ENCODE results near the gene BRSK2. TPM values are rescaled to one million over a fixed set of nuclear protein-coding genes. Genes with fewer than 3 reads are reported as not detected.
"Not testable (repeated sequence)": the region's sequence is repeated elsewhere in the genome, so short reads cannot be mapped to it uniquely, and the experiment has no call there.

Gene BRSK2
- total RNA-seq, 2 experiments from 2014 or later: 0.96 to 1.2 TPM

GRCh38 chr11:1358286-1358685 is 31.4 kb upstream of the BRSK2 start:
- intact Hi-C loops (cut with DNase I, micrococcal nuclease): no loop called here
- peaks cover 15% of the 10 kb centered on the region for H3K27me3 Mint-ChIP-seq
- H3K9me3 Mint-ChIP-seq (ENCODE audit: low read depth): no peaks in the 10 kb centered on the region
- ChIA-PET POLR2A (no interaction called here), CTCF (no interaction called here)
- no peaks in the 10 kb centered on the region for H3K36me3 Mint-ChIP-seq (ENCODE audit: low read depth)
- no peak overlapping the region for H3K4me3 Mint-ChIP-seq
- DNase-seq (no peak), ATAC-seq (no peak)
- no peak overlapping the region for H3K27ac Mint-ChIP-seq
- no peaks in the 10 kb centered on the region for H3K4me1 Mint-ChIP-seq

GRCh38 chr11:1358931-1359330 is 30.8 kb upstream of the BRSK2 start:
- ATAC-seq; intact Hi-C loops (cut with DNase I, micrococcal nuclease): not testable (repeated sequence)
- peaks cover 15% of the 10 kb centered on the region for H3K27me3 Mint-ChIP-seq

DNA sequence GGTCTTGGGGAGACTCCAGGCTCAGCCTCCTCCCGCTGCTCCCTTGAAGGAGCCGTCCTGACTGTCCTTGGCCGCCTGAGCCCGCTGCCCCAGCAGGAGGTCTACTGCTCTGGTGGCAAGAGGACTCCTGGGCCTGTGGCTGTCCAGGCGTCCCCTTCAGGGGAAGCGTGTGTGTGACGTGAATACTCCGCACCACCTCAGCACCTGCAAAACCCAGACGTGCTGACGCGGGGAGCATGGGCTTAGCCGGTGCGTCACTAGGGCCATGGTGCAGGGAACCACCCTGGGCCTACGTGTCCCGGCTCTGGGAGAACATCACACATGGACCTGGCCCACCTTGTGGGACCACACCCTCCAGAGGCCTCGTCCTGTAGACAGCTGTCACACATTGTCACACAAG is 30.2 kb upstream of the BRSK2 start:
- ChIA-PET POLR2A (no interaction called here), CTCF (no interaction called here)
- intact Hi-C loops (cut with DNase I, micrococcal nuclease): no loop called here
- no peaks in the 10 kb centered on the region for H3K4me1 Mint-ChIP-seq
- H3K27ac Mint-ChIP-seq: no peak overlapping the region
- H3K36me3 Mint-ChIP-seq (ENCODE audit: low read depth): no peaks in the 10 kb centered on the region
- H3K9me3 Mint-ChIP-seq (ENCODE audit: low read depth): no peaks in the 10 kb centered on the region
- DNase-seq (no peak), ATAC-seq (no peak)
- no peak overlapping the region for H3K4me3 Mint-ChIP-seq
- peaks cover 15% of the 10 kb centered on the region for H3K27me3 Mint-ChIP-seq

More at GRCh38 chr11:1358931-1359330, 30.8 kb upstream of the BRSK2 start:
- POLR2A ChIA-PET; H3K4me1 Mint-ChIP-seq; H3K4me3 Mint-ChIP-seq; CTCF ChIA-PET; H3K9me3 Mint-ChIP-seq (ENCODE audit: low read depth); H3K36me3 Mint-ChIP-seq (ENCODE audit: low read depth); DNase-seq; H3K27ac Mint-ChIP-seq: not testable (repeated sequence)

GRCh38 chr11:1360181-1360834 is 29.4 kb upstream of the BRSK2 start:
- ChIA-PET POLR2A (no interaction called here), CTCF (no interaction called here)
- H3K27ac Mint-ChIP-seq: no peak overlapping the region
- intact Hi-C loops (cut with DNase I, micrococcal nuclease): no loop called here
- no peaks in the 10 kb centered on the region for H3K9me3 Mint-ChIP-seq (ENCODE audit: low read depth)
- H3K4me3 Mint-ChIP-seq: no peak overlapping the region
- H3K27me3 Mint-ChIP-seq: peaks cover 16% of the 10 kb centered on the region
- no peaks in the 10 kb centered on the region for H3K4me1 Mint-ChIP-seq
- DNase-seq (no peak), ATAC-seq (no peak)
- H3K36me3 Mint-ChIP-seq (ENCODE audit: low read depth): no peaks in the 10 kb centered on the region

DNA sequence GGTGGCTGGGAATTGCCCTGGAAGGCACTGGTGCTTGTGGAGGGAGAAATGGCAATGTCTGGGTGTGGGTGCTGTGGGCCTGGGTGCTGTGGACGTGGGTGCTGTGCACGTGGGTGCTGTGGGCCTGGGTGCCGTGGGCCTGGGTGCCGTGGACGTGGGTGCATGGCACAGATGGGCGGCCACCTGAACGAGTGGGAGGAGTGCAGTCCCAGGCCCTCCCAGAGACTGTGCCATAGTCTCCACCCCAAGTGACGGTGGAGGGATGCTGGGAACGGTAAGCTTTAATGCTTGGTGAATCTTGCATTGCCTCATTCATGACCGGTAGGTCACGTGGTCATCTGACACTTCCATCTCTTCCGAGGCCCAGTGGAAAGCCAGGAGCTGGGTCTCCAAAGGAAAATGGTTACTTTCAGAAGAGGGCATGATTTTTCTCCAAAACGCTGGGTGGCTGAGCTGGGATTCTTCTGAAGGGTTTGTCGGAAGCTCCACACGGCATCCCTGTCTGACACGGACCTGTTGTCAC is 28.8 kb upstream of the BRSK2 start:
- no peak overlapping the region for H3K27ac Mint-ChIP-seq
- H3K9me3 Mint-ChIP-seq (ENCODE audit: low read depth): no peaks in the 10 kb centered on the region
- no peak overlapping the region for H3K4me3 Mint-ChIP-seq
- no peak for DNase-seq
- H3K4me1 Mint-ChIP-seq: no peaks in the 10 kb centered on the region
- peaks cover 18% of the 10 kb centered on the region for H3K27me3 Mint-ChIP-seq
- no peak for ATAC-seq
- intact Hi-C loops (cut with DNase I, micrococcal nuclease): no loop called here
- ChIA-PET POLR2A (no interaction called here), CTCF (no interaction called here)
- H3K36me3 Mint-ChIP-seq (ENCODE audit: low read depth): no peaks in the 10 kb centered on the region

- DNase-seq: no peak
- CTCF ChIA-PET: no interaction called here
- Mint-ChIP-seq H3K27me3 (peaks cover 12% of the 10 kb centered on the region), H3K4me3 (no peak overlapping the region), H3K36me3 (ENCODE audit: low read depth) (no peaks in the 10 kb centered on the region), H3K4me1 (no peaks in the 10 kb centered on the region), H3K9me3 (ENCODE audit: low read depth) (peaks cover 4% of the 10 kb centered on the region), H3K27ac (no peak overlapping the region)
- POLR2A ChIA-PET: no interaction called here
- ATAC-seq: no peak
- intact Hi-C loops (cut with DNase I, micrococcal nuclease): no loop called here
Observed at GRCh38 chr11:1361882-1362281, 27.9 kb upstream of the BRSK2 start.

DNA sequence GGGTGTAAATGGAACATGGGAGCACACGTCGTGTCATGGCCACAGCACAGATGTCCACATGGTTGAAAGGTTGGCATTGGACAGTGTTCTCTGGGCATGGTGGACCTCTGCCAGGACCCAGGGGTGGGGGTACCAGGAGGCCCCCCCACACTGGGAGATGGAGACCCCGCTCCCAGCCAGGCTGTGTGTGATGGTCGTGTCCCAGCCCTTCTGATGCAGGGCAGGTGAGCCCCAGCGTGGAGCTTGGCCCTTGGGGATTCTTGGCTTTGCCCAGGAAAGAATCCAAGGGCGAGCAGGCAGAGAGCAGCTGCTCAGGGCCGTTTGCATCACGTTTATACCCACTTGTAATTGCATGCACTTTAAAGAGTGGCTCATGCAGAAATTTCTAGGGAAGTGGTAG is 22.0 kb upstream of the BRSK2 start:
- peaks cover 9% of the 10 kb centered on the region for H3K27me3 Mint-ChIP-seq
- DNase-seq (no peak), ATAC-seq (no peak)
- no peak overlapping the region for H3K27ac Mint-ChIP-seq
- ChIA-PET CTCF (interaction anchor here (0.6 kb wide), 1 partner anchor 268 kb away, joined by 3 read pairs; no protein-coding TSS in a partner anchor), POLR2A (no interaction called here)
- peaks cover 5% of the 10 kb centered on the region for H3K9me3 Mint-ChIP-seq (ENCODE audit: low read depth)
- no peaks in the 10 kb centered on the region for H3K36me3 Mint-ChIP-seq (ENCODE audit: low read depth)
- intact Hi-C loops (cut with DNase I, micrococcal nuclease): no loop called here
- no peak overlapping the region for H3K4me3 Mint-ChIP-seq
- H3K4me1 Mint-ChIP-seq: no peaks in the 10 kb centered on the region

- ChIA-PET POLR2A (no interaction called here), CTCF (no interaction called here)
- peaks cover 9% of the 10 kb centered on the region for H3K27me3 Mint-ChIP-seq
- intact Hi-C loops (cut with DNase I, micrococcal nuclease): no loop called here
- no peaks in the 10 kb centered on the region for H3K36me3 Mint-ChIP-seq (ENCODE audit: low read depth)
- no peaks in the 10 kb centered on the region for H3K4me1 Mint-ChIP-seq
- no peak for ATAC-seq
- H3K27ac Mint-ChIP-seq: no peak overlapping the region
- H3K4me3 Mint-ChIP-seq: no peak overlapping the region
- H3K9me3 Mint-ChIP-seq (ENCODE audit: low read depth): peaks cover 5% of the 10 kb centered on the region
- DNase-seq: no peak
Observed at GRCh38 chr11:1368216-1368615, 21.5 kb upstream of the BRSK2 start.

DNA sequence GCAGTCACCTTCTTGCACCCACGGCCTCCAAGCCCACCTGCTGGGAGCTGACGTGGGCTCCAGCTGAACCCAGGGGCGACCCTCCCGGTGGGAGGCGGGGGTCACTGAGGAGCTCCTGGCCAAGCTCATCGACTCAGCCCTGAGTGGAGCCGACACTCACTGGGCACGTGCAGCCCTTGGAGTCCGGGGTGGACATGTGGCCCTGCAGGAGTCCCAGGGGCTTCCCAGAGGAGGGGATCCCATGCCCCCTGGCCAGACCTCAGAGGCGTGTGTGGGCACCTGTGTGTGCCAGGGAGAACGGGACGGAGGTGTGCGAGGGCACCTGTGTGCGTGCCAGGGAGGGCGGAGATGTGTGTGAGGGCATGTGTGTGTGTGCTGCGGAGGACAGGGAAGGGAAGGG is 20.8 kb upstream of the BRSK2 start:
- no peaks in the 10 kb centered on the region for H3K4me1 Mint-ChIP-seq
- CTCF ChIA-PET: no interaction called here
- DNase-seq: no peak
- intact Hi-C loops (cut with DNase I, micrococcal nuclease): no loop called here
- POLR2A ChIA-PET: no interaction called here
- peaks cover 5% of the 10 kb centered on the region for H3K9me3 Mint-ChIP-seq (ENCODE audit: low read depth)
- no peaks in the 10 kb centered on the region for H3K36me3 Mint-ChIP-seq (ENCODE audit: low read depth)
- H3K4me3 Mint-ChIP-seq: no peak overlapping the region
- peaks cover 9% of the 10 kb centered on the region for H3K27me3 Mint-ChIP-seq
- no peak overlapping the region for H3K27ac Mint-ChIP-seq
- no peak for ATAC-seq

GRCh38 chr11:1369371-1370005 is 20.2 kb upstream of the BRSK2 start:
- CTCF ChIA-PET: no interaction called here

GRCh38 chr11:1370186-1371025 is 19.3 kb upstream of the BRSK2 start:
- Mint-ChIP-seq H3K27me3 (peaks cover 7% of the 10 kb centered on the region), H3K27ac (no peak overlapping the region), H3K4me1 (no peaks in the 10 kb centered on the region), H3K36me3 (ENCODE audit: low read depth) (no peaks in the 10 kb centered on the region), H3K9me3 (ENCODE audit: low read depth) (peaks cover 5% of the 10 kb centered on the region), H3K4me3 (no peak overlapping the region)
- ATAC-seq (no peak), DNase-seq (no peak)
- POLR2A ChIA-PET: no interaction called here
- CTCF ChIA-PET: no interaction called here
- intact Hi-C loops (cut with DNase I, micrococcal nuclease): no loop called here

More at GRCh38 chr11:1369371-1370005, 20.2 kb upstream of the BRSK2 start:
- H3K27me3 Mint-ChIP-seq: peaks cover 9% of the 10 kb centered on the region
- H3K36me3 Mint-ChIP-seq (ENCODE audit: low read depth): no peaks in the 10 kb centered on the region
- H3K4me3 Mint-ChIP-seq: no peak overlapping the region
- H3K9me3 Mint-ChIP-seq (ENCODE audit: low read depth): peaks cover 5% of the 10 kb centered on the region
- H3K27ac Mint-ChIP-seq: no peak overlapping the region
- ATAC-seq (no peak), DNase-seq (no peak)
- intact Hi-C loops (cut with DNase I, micrococcal nuclease): no loop called here
- H3K4me1 Mint-ChIP-seq: no peaks in the 10 kb centered on the region
- POLR2A ChIA-PET: no interaction called here

DNA sequence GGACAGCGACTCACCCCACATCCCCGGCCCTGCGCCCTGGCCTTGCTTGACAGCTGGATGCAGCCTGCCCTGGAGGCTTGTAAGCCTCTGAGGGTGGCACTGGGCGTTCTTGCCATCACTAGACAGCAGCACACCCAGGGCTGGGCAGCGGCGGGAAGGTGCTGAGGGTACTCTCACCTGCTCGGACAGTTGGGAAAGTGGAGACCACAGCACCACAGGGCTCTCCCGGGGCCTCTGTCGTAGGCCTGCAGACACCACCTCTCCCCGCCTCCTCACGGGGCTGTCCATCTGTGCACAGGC is 18.8 kb upstream of the BRSK2 start:
- H3K27ac Mint-ChIP-seq: no peak overlapping the region
- intact Hi-C loops (cut with DNase I, micrococcal nuclease): no loop called here
- peaks cover 5% of the 10 kb centered on the region for H3K9me3 Mint-ChIP-seq (ENCODE audit: low read depth)
- CTCF ChIA-PET: no interaction called here
- H3K4me1 Mint-ChIP-seq: no peaks in the 10 kb centered on the region
- POLR2A ChIA-PET: no interaction called here
- H3K27me3 Mint-ChIP-seq: peaks cover 6% of the 10 kb centered on the region
- DNase-seq (no peak), ATAC-seq (no peak)
- no peaks in the 10 kb centered on the region for H3K36me3 Mint-ChIP-seq (ENCODE audit: low read depth)
- no peak overlapping the region for H3K4me3 Mint-ChIP-seq
